Keratinocyte (primary cell): ENCODE data around the gene SPPL2B. TPM values are rescaled to one million over a fixed set of nuclear protein-coding genes. Genes with fewer than 3 reads are reported as not detected.

Experiments
- DNase-seq: peaks from one replicate; pipeline ENCODE4 v3.0.0-alpha.2; 2011; ENCODE audit warnings: low read depth, missing footprints, low spot score
- FAIRE-seq: peaks from 2 replicates; lab custom pipeline; 2011; peaks lifted over from hg19 to GRCh38; lab: Jason Lieb, UNC
- H2AFZ ChIP-seq: 2 replicates; pipeline ENCODE4 v1.6.0; 2012; ENCODE audit warnings: low read length, control low read depth, inconsistent platforms; ENCODE audit not compliant: control insufficient read depth
- H3K27ac ChIP-seq: 2 replicates; pipeline ENCODE4 v1.5.1; 2011; ENCODE audit warnings: low read length; ENCODE audit not compliant: control insufficient read depth, insufficient read depth
- H3K27me3 ChIP-seq: 3 replicates; pipeline ENCODE4 v1.6.0; 2011; ENCODE audit warnings: low read length; ENCODE audit not compliant: control insufficient read depth, insufficient read depth; ENCODE audit errors: extremely low read depth
- H3K36me3 ChIP-seq, 2 experiments: 2 replicates in 1 of 2; 3 replicates in 1 of 2; pipeline ENCODE4 v1.5.1; 2011; ENCODE audit warnings: low read length in 2 of 2, mild to moderate bottlenecking in 1 of 2; ENCODE audit not compliant: control insufficient read depth in 2 of 2, insufficient read depth in 2 of 2; ENCODE audit errors: extremely low read depth in 1 of 2
- H3K4me1 ChIP-seq: 3 replicates; pipeline ENCODE4 v1.5.1; 2011; ENCODE audit warnings: low read length; ENCODE audit not compliant: control insufficient read depth, insufficient read depth; ENCODE audit errors: extremely low read depth
- H3K4me2 ChIP-seq: 3 replicates; pipeline ENCODE4 v1.6.0; 2011; ENCODE audit warnings: low read depth, low read length; ENCODE audit not compliant: control insufficient read depth, insufficient read depth; ENCODE audit errors: extremely low read depth
- H3K4me3 ChIP-seq, 3 experiments: fragments of 200-600 bp in 1 of 3; sonication (generic) in 1 of 3; 2 replicates in 2 of 3; 3 replicates in 1 of 3; pipeline ENCODE4 v1.5.1; 2011 to 2016; ENCODE audit warnings: low read length in 3 of 3, mild to moderate bottlenecking in 3 of 3, control low read depth in 2 of 3, inconsistent platforms in 1 of 3, low read depth in 1 of 3, mixed read lengths in 1 of 3, mixed run types in 1 of 3, moderate library complexity in 1 of 3; ENCODE audit not compliant: control insufficient read depth in 2 of 3, insufficient read depth in 2 of 3; ENCODE audit errors: extremely low read depth in 1 of 3
- H3K79me2 ChIP-seq: 2 replicates; pipeline ENCODE4 v1.6.0; 2012; ENCODE audit warnings: low read length; ENCODE audit not compliant: control insufficient read depth, insufficient read depth
- H3K9ac ChIP-seq: 3 replicates; pipeline ENCODE4 v1.6.0; 2011; ENCODE audit warnings: low read length; ENCODE audit not compliant: control insufficient read depth, insufficient read depth; ENCODE audit errors: extremely low read depth
- H3K9me1 ChIP-seq: 3 replicates; pipeline ENCODE4 v1.6.0; 2011; ENCODE audit warnings: low read length; ENCODE audit not compliant: control insufficient read depth, insufficient read depth; ENCODE audit errors: extremely low read depth
- H3K9me3 ChIP-seq: 2 replicates; pipeline ENCODE4 v1.5.1; 2012; ENCODE audit warnings: low read depth, low read length; ENCODE audit not compliant: control insufficient read depth
- H4K20me1 ChIP-seq: 3 replicates; pipeline ENCODE4 v1.6.0; 2011; ENCODE audit warnings: low read length; ENCODE audit not compliant: control insufficient read depth, insufficient read depth; ENCODE audit errors: extremely low read depth
- EZH2 ChIP-seq: IDR thresholded peaks from one replicate; pipeline ENCODE4 v1.6.1; 2012; ENCODE audit warnings: inconsistent platforms, mild to moderate bottlenecking, low read length, moderate library complexity
- dilution Hi-C: fragments of 300-500 bp; cut with MboI; formaldehyde crosslinking; loops from one replicate; pipeline ENCODE4 v1.7.0; 2020; ENCODE audit warnings: low sequenced_read_pairs; ENCODE audit not compliant: extremely low pct_ligation_motif_present
- polyA plus RNA-seq, 5 experiments: library from polyadenylated mRNA; depleted of rRNA in 3 of 5; stranded (reverse) in 3 of 5; stranded (forward) in 1 of 5; unstranded in 1 of 5; fragments of >200 nt; gene quantifications; 1 replicate in 1 of 5; 2 replicates in 3 of 5; 3 replicates in 1 of 5; pipeline versions ENCODE4 v1.2.1 to v1.2.3, GENCODE V29; 2011 to 2012; ENCODE audit warnings: missing spikeins in 2 of 5, low read depth in 1 of 5, low replicate concordance in 1 of 5
- TF ChIP-seq, protein P1 (sequence below), 3 experiments: IDR thresholded peaks in 1 of 3; conservative IDR thresholded peaks in 1 of 3; optimal IDR thresholded peaks in 1 of 3; 2 replicates in 2 of 3; 3 replicates in 1 of 3; pipeline versions ENCODE3 to v1.5.1; 2011; ENCODE audit warnings: low read length in 3 of 3, mild to moderate bottlenecking in 3 of 3, moderate library complexity in 2 of 3, control low read depth in 1 of 3, inconsistent platforms in 1 of 3; ENCODE audit not compliant: insufficient read depth in 2 of 3; ENCODE audit errors: extremely low read depth in 1 of 3

The SPPL2B gene
- polyA plus RNA-seq, 1 donor (not counting 4 experiments of a cell fraction or from before 2014, with no cell fraction given) = 9.3 TPM

- FAIRE-seq = no peak
- Histone ChIP-seq H3K4me1 (no peaks in the 10 kb centered on the region), H3K27ac (no peak overlapping the region), H3K27me3 (peaks cover 2% of the 10 kb centered on the region), H3K4me2 (no peak overlapping the region), H3K4me3 (no peak overlapping the region), H3K9ac (no peak overlapping the region), H4K20me1 (no peaks in the 10 kb centered on the region), H2AFZ (no peak overlapping the region), H3K9me3 (no peaks in the 10 kb centered on the region), H3K79me2 (no peaks in the 10 kb centered on the region), H3K9me1 (no peaks in the 10 kb centered on the region), H3K36me3 (no peaks in the 10 kb centered on the region)
- TF ChIP-seq, protein P1, sequence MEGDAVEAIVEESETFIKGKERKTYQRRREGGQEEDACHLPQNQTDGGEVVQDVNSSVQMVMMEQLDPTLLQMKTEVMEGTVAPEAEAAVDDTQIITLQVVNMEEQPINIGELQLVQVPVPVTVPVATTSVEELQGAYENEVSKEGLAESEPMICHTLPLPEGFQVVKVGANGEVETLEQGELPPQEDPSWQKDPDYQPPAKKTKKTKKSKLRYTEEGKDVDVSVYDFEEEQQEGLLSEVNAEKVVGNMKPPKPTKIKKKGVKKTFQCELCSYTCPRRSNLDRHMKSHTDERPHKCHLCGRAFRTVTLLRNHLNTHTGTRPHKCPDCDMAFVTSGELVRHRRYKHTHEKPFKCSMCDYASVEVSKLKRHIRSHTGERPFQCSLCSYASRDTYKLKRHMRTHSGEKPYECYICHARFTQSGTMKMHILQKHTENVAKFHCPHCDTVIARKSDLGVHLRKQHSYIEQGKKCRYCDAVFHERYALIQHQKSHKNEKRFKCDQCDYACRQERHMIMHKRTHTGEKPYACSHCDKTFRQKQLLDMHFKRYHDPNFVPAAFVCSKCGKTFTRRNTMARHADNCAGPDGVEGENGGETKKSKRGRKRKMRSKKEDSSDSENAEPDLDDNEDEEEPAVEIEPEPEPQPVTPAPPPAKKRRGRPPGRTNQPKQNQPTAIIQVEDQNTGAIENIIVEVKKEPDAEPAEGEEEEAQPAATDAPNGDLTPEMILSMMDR (optimal IDR thresholded peaks at IDR 0.05 in 1 of 3, IDR thresholded peaks at IDR 0.05 in 1 of 3, conservative IDR thresholded peaks at IDR 0.05 in 1 of 3; ENCODE audit: extremely low read depth in 1 of 3, insufficient read depth in 2 of 3, low read length in 3 of 3) = no peak
- no peak for TF ChIP-seq EZH2
- dilution Hi-C loops = no loop called here
- no peak for DNase-seq
Observed at GRCh38 chr19:2282862-2283237, 45.6 kb upstream of the SPPL2B start.

- Histone ChIP-seq H2AFZ (no peak overlapping the region), H3K9me1 (no peaks in the 10 kb centered on the region), H3K27me3 (peaks cover 14% of the 10 kb centered on the region), H3K4me2 (no peak overlapping the region), H3K4me3 (no peak overlapping the region), H3K9me3 (no peaks in the 10 kb centered on the region), H3K4me1 (no peaks in the 10 kb centered on the region), H3K36me3 (no peaks in the 10 kb centered on the region), H3K27ac (no peak overlapping the region), H4K20me1 (no peaks in the 10 kb centered on the region), H3K79me2 (no peaks in the 10 kb centered on the region), H3K9ac (no peak overlapping the region)
- dilution Hi-C loops = no loop called here
- TF ChIP-seq EZH2 = no peak
- TF ChIP-seq, protein P1 (optimal IDR thresholded peaks at IDR 0.05 in 1 of 3, IDR thresholded peaks at IDR 0.05 in 1 of 3, conservative IDR thresholded peaks at IDR 0.05 in 1 of 3; ENCODE audit: extremely low read depth in 1 of 3, insufficient read depth in 2 of 3, low read length in 3 of 3) = no peak
- DNase-seq (no peak), FAIRE-seq (no peak)
Observed at GRCh38 chr19:2283835-2284507, 44.5 kb upstream of the SPPL2B start.
